Measurements from ENCODE around the gene SNCAIP. TPM values are rescaled to one million over a fixed set of nuclear protein-coding genes. Genes with fewer than 3 reads are reported as not detected.
"Not testable (repeated sequence)": the region's sequence is repeated elsewhere in the genome, so short reads cannot be mapped to it uniquely, and the experiment has no call there.

Gene SNCAIP
- total RNA-seq, 1 donor from 2014 or later, result 1.8 TPM

DNA sequence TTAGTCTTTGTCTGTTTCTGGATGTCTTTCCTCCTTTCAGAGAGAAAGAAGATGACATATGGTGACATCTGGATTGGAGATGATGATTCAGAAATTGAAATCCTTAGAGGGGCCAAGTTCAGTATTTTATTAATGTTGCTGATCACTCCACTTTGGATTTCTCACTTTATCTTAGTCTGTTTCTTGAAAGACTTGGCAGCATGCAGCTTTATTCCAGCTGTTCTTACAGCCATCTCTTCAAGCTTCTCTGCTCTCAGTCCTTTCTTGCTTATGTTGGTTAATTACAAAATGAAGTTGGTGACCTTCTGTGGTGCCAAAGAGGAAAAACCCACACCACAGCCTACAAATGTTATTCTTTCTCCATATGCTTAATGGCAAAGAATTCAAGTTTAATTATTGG lies 62.1 kb downstream of the SNCAIP start:
- DNase-seq (ENCODE audit: low read depth), result no peak
- H3K4me3 ChIP-seq (ENCODE audit: low read depth, low read length), result no peak overlapping the region
- TF ChIP-seq, protein P1, sequence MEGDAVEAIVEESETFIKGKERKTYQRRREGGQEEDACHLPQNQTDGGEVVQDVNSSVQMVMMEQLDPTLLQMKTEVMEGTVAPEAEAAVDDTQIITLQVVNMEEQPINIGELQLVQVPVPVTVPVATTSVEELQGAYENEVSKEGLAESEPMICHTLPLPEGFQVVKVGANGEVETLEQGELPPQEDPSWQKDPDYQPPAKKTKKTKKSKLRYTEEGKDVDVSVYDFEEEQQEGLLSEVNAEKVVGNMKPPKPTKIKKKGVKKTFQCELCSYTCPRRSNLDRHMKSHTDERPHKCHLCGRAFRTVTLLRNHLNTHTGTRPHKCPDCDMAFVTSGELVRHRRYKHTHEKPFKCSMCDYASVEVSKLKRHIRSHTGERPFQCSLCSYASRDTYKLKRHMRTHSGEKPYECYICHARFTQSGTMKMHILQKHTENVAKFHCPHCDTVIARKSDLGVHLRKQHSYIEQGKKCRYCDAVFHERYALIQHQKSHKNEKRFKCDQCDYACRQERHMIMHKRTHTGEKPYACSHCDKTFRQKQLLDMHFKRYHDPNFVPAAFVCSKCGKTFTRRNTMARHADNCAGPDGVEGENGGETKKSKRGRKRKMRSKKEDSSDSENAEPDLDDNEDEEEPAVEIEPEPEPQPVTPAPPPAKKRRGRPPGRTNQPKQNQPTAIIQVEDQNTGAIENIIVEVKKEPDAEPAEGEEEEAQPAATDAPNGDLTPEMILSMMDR (conservative IDR thresholded peaks at IDR 0.05; ENCODE audit: low read depth, low read length), result no peak

DNA sequence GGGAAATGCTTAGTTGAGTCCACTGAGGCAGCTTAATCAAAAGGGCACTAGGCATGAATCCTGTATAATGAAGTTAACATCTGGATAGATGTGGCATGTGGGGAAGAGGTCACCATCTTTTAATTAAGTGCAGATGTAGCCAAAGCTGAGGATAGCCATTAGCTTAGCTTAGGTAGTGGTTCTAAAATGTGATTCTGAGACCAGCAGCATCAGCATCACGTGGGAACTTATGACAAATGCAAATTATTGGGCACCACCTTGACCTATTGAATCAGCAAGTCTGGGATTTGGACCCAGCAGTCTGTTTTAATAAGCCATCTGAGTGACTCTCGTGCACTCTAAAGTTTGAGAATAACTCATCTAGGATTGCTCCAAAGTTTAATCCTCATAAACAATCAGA lies 63.8 kb downstream of the SNCAIP start:
- TF ChIP-seq, protein P1 (conservative IDR thresholded peaks at IDR 0.05; ENCODE audit: low read depth, low read length), result no peak
- no peak for DNase-seq (ENCODE audit: low read depth)
- no peak overlapping the region for H3K4me3 ChIP-seq (ENCODE audit: low read depth, low read length)

DNA sequence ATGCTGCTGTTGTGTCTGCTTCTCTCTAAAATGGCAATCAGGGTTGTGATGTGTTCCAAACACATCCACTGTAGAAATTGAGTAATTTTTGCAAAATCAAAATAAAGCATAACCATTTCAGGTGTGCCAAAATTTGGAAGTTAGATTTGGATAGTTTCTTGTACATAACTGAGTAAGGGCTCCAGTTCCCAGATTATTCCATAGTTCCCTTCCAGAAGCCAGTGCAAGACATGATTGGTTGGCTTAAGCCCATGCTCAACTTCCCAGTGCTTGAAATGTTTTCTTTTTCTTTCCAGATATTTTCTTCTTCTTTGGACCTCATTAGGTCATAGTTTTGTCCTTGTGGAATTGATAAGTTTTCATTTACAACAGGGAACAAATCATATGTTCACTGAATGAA lies 64.2 kb downstream of the SNCAIP start:
- DNase-seq (ENCODE audit: low read depth), result no peak
- no peak overlapping the region for H3K4me3 ChIP-seq (ENCODE audit: low read depth, low read length)
- TF ChIP-seq, protein P1 (conservative IDR thresholded peaks at IDR 0.05; ENCODE audit: low read depth, low read length), result no peak

DNA sequence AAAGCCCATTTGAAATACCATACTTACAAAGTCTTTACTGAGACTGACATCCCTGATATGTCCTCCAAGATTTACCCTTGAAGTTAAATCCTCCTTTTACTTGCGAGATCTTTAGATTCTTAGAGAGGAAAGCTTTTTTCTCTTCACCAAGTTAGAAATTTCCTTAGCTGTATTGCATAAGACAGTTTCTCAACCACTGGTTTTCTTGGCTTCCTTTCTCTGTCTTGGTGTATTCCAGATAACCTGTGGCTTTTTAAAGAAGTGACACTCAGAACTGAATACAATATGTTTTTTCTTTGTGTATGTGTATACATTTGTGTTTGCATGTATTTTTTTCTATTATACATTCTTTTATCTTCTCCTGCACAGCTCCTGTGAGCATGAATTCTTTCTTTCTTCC lies 65.0 kb downstream of the SNCAIP start:
- TF ChIP-seq, protein P1 (conservative IDR thresholded peaks at IDR 0.05; ENCODE audit: low read depth, low read length), result no peak
- no peak for DNase-seq (ENCODE audit: low read depth)
- H3K4me3 ChIP-seq (ENCODE audit: low read depth, low read length), result no peak overlapping the region

DNA sequence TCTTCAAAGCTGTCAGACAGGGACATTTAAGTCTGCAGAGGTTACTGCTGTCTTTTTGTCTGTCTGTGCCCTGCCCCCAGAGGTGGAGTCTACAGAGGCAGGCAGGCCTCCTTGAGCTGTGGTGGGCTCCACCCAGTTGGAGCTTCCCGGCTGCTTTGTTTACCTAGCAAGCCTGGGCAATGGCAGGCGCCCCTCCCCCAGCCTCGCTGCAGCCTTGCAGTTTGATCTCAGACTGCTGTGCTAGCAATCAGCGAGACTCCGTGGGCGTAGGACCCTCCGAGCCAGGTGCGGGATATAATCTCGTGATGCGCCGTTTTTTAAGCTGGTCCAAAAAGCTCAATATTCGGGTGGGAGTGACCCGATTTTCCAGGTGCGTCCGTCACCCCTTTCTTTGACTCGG lies 70.9 kb downstream of the SNCAIP start:
- not testable (repeated sequence) for H3K4me3 ChIP-seq (ENCODE audit: low read depth, low read length); DNase-seq (ENCODE audit: low read depth)

DNA sequence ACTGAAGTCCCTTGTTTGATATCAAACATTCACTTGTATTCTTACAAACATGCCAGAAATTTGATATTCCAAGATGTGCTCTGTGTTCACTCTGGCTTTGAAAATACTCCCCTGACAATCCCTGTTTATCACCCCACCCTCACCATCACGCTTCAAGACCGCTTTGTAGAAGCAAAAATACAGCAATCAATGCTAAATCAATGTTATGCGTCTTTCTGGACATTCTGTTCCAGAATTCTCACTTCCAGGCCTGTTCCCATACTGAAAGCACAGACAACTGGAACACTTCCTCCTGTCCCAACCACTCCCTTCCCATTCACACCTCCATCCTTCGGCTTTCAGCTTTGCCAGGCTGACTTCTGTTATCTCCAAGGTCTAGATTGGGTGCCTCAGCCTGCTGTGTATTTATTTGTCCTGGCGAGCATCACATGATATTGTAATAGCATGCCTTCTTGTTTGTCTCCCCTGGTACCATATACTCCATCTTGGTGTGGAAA lies 72.8 kb downstream of the SNCAIP start:
- no peak overlapping the region for H3K4me3 ChIP-seq (ENCODE audit: low read depth, low read length)
- no peak for DNase-seq (ENCODE audit: low read depth)
- TF ChIP-seq, protein P1 (conservative IDR thresholded peaks at IDR 0.05; ENCODE audit: low read depth, low read length), result no peak

DNA sequence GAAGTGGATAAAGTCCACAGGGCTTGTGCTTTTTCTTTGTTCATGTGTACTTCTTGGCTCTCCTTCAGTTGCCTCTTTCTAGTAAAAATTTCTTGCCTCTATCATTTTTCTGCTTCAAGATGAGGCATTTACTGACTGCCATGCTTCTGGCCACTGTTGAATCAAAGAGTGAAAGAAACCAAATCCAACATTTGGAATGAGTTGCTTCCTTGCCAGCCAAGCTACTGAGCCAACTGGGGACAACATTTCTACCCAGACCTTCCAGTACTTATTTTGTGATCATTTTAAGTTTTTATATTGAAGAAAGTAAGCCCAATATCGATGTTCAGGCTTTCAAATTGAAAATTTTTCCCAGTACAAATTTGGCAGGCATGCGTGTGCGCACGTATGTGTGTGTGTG lies 73.2 kb downstream of the SNCAIP start:
- no peak for DNase-seq (ENCODE audit: low read depth)
- TF ChIP-seq, protein P1 (conservative IDR thresholded peaks at IDR 0.05; ENCODE audit: low read depth, low read length), result no peak
- H3K4me3 ChIP-seq (ENCODE audit: low read depth, low read length), result no peak overlapping the region

All from epithelial cell of proximal tubule (primary cell).